ENCODE data around the gene CNNM1. TPM values are rescaled to one million over a fixed set of nuclear protein-coding genes. Genes with fewer than 3 reads are reported as not detected.

CNNM1 gene
- total RNA-seq, 1 experiment from 2014 or later, result not detected

GRCh38 chr10:99370993-99371392, 41.8 kb downstream of the CNNM1 start:
- DNase-seq (ENCODE audit: low read depth), result peak; percentile 27

- DNase-seq (ENCODE audit: low read depth), result no peak
Observed at GRCh38 chr10:99372546-99373271, 43.6 kb downstream of the CNNM1 start.

GRCh38 chr10:99374526-99374925, 45.4 kb downstream of the CNNM1 start:
- DNase-seq (ENCODE audit: low read depth), result no peak

- no peak for DNase-seq (ENCODE audit: low read depth)
Observed at GRCh38 chr10:99374972-99375371, 45.8 kb downstream of the CNNM1 start.

- DNase-seq (ENCODE audit: low read depth), result no peak
Observed at GRCh38 chr10:99375426-99375825, 46.3 kb downstream of the CNNM1 start.

GRCh38 chr10:99382176-99382575, 53.0 kb downstream of the CNNM1 start:
- DNase-seq (ENCODE audit: low read depth), result no peak

GRCh38 chr10:99387071-99387470, 57.9 kb downstream of the CNNM1 start:
- no peak for DNase-seq (ENCODE audit: low read depth)

- DNase-seq (ENCODE audit: low read depth), result no peak
Observed at GRCh38 chr10:99387541-99387940, 58.4 kb downstream of the CNNM1 start.

GRCh38 chr10:99389729-99390480, 60.7 kb downstream of the CNNM1 start:
- DNase-seq (ENCODE audit: low read depth), result no peak

GRCh38 chr10:99391346-99391745, 62.2 kb downstream of the CNNM1 start:
- no peak for DNase-seq (ENCODE audit: low read depth)

- DNase-seq (ENCODE audit: low read depth), result no peak
Observed at GRCh38 chr10:99393036-99393435, 63.9 kb downstream of the CNNM1 start.

- no peak for DNase-seq (ENCODE audit: low read depth)
Observed at GRCh38 chr10:99393683-99394082, 64.5 kb downstream of the CNNM1 start.

GRCh38 chr10:99394256-99394655, 65.1 kb downstream of the CNNM1 start:
- no peak for DNase-seq (ENCODE audit: low read depth)

GRCh38 chr10:99394761-99395386, 65.7 kb downstream of the CNNM1 start:
- DNase-seq (ENCODE audit: low read depth), result no peak

GRCh38 chr10:99395750-99396445, 66.7 kb downstream of the CNNM1 start:
- peak; percentile 96 for DNase-seq (ENCODE audit: low read depth)

GRCh38 chr10:99396471-99396870, 67.3 kb downstream of the CNNM1 start:
- peak; percentile 64 for DNase-seq (ENCODE audit: low read depth)

- no peak for DNase-seq (ENCODE audit: low read depth)
Observed at GRCh38 chr10:99399664-99400063, 70.5 kb downstream of the CNNM1 start.

GRCh38 chr10:99403674-99404073, 74.5 kb downstream of the CNNM1 start:
- DNase-seq (ENCODE audit: low read depth), result peak; percentile 69

- no peak for DNase-seq (ENCODE audit: low read depth)
Observed at GRCh38 chr10:99406149-99406548, 77.0 kb downstream of the CNNM1 start.

GRCh38 chr10:99410146-99410545, 81.0 kb downstream of the CNNM1 start:
- DNase-seq (ENCODE audit: low read depth), result no peak

GRCh38 chr10:99410876-99411275, 81.7 kb downstream of the CNNM1 start:
- no peak for DNase-seq (ENCODE audit: low read depth)

GRCh38 chr10:99411546-99411945, 82.4 kb downstream of the CNNM1 start:
- no peak for DNase-seq (ENCODE audit: low read depth)

Data from HT1080 (cell line).